Loucy (cell line): ENCODE results near the gene DNM3.
A peak's percentile ranks its signal among the peaks of the same experiment; 100 is the strongest.

ENCODE experiments used
- H2AFZ ChIP-seq: fragments of 200-600 bp; sonication (generic); 2 replicates; pipeline ENCODE4 v1.6.0; 2016; ENCODE audit warnings: antibody characterized with exemption, mild to moderate bottlenecking, low read length, moderate library complexity
- H3F3A ChIP-seq: fragments of 200-600 bp; 2 replicates; pipeline ENCODE4 v1.6.0; 2016; ENCODE audit warnings: antibody characterized with exemption, low read depth, mild to moderate bottlenecking
- H3K27me3 ChIP-seq: fragments of 200-600 bp; sonication (generic); 2 replicates; pipeline ENCODE4 v1.6.1; 2014; ENCODE audit warnings: low read length, mild to moderate bottlenecking; ENCODE audit not compliant: insufficient read depth, poor library complexity, severe bottlenecking
- H3K36me3 ChIP-seq: fragments of 200-600 bp; sonication (generic); 2 replicates; pipeline ENCODE4 v1.6.1; 2016; ENCODE audit warnings: low read length; ENCODE audit not compliant: insufficient read depth
- H3K4me1 ChIP-seq: fragments of 200-600 bp; sonication (generic); 2 replicates; pipeline ENCODE4 v1.5.1; 2014; ENCODE audit warnings: low read length, mild to moderate bottlenecking; ENCODE audit not compliant: insufficient read depth, poor library complexity, severe bottlenecking
- H3K4me2 ChIP-seq: fragments of 200-600 bp; sonication (generic); 2 replicates; pipeline ENCODE4 v1.6.0; 2014; ENCODE audit warnings: antibody characterized with exemption, low read length, low read depth, mild to moderate bottlenecking; ENCODE audit not compliant: poor library complexity, severe bottlenecking
- H3K4me3 ChIP-seq: fragments of 200-600 bp; sonication (generic); 2 replicates; pipeline ENCODE4 v1.5.1; 2014; ENCODE audit warnings: low read length, mild to moderate bottlenecking, mixed read lengths; ENCODE audit not compliant: poor library complexity, severe bottlenecking
- H3K79me2 ChIP-seq: fragments of 200-600 bp; sonication (generic); 2 replicates; pipeline ENCODE4 v1.6.1; 2014; ENCODE audit warnings: low read length; ENCODE audit not compliant: insufficient read depth
- H3K9ac ChIP-seq: fragments of 200-600 bp; sonication (generic); 2 replicates; pipeline ENCODE4 v1.6.0; 2014; ENCODE audit warnings: mild to moderate bottlenecking, low read depth, low read length, moderate library complexity; ENCODE audit not compliant: poor library complexity, severe bottlenecking
- H3K9me2 ChIP-seq: fragments of 200-600 bp; sonication (generic); replicated peaks from 2 replicates; pipeline ENCODE4 v1.6.1; 2016; ENCODE audit warnings: low read depth, low read length, mixed read lengths
- H3K9me3 ChIP-seq: fragments of 200-600 bp; sonication (generic); 2 replicates; pipeline ENCODE4 v1.6.1; 2014; ENCODE audit warnings: mild to moderate bottlenecking, antibody characterized with exemption, low read length, low read depth; ENCODE audit not compliant: insufficient read depth
- H4K20me1 ChIP-seq: fragments of 200-600 bp; sonication (generic); 2 replicates; pipeline ENCODE4 v1.6.0; 2014; ENCODE audit warnings: antibody characterized with exemption, low read length, mild to moderate bottlenecking; ENCODE audit not compliant: insufficient read depth, poor library complexity, severe bottlenecking
- CTCF ChIP-seq: fragments of 200-600 bp; sonication (generic); conservative IDR thresholded peaks from 2 replicates; pipeline ENCODE4 v1.5.1; 2014; ENCODE audit warnings: mild to moderate bottlenecking, antibody characterized with exemption, low read length
- EZH2phosphoT487 ChIP-seq: fragments of 200-600 bp; IDR thresholded peaks from 2 replicates; pipeline ENCODE4 v1.6.1; 2018; ENCODE audit warnings: antibody characterized with exemption, mild to moderate bottlenecking, moderate library complexity, borderline replicate concordance

The DNM3 gene

GRCh38 chr1:171841931-171842761 is 848 bp downstream of the DNM3 start:
- H2AFZ ChIP-seq: peak overlapping the region; percentile 87; the same call in 1 of the 2 replicates

GRCh38 chr1:171844381-171844780 is 3.1 kb downstream of the DNM3 start:
- Histone ChIP-seq H3K4me1 (peaks cover 7% of the 10 kb centered on the region), H3K4me3 (no peak overlapping the region), H3K9me3 (no peaks in the 10 kb centered on the region), H3K79me2 (no peaks in the 10 kb centered on the region), H3K4me2 (no peak overlapping the region), H3K36me3 (no peaks in the 10 kb centered on the region), H2AFZ (no peak overlapping the region), H3K9ac (no peak overlapping the region), H3K27me3 (peaks cover 12% of the 10 kb centered on the region), H3K9me2 (no peaks in the 10 kb centered on the region), H4K20me1 (no peaks in the 10 kb centered on the region), H3F3A (no peaks in the 10 kb centered on the region)
- TF ChIP-seq CTCF (no peak), EZH2phosphoT487 (no peak)

More at GRCh38 chr1:171841931-171842761, 848 bp downstream of the DNM3 start:
- no peaks in the 10 kb centered on the region for H3K9me2 ChIP-seq
- no peaks in the 10 kb centered on the region for H3K79me2 ChIP-seq
- H3K27me3 ChIP-seq: peaks cover 12% of the 10 kb centered on the region
- peaks cover 7% of the 10 kb centered on the region for H3K4me1 ChIP-seq
- H3K9ac ChIP-seq: no peak overlapping the region
- H3K4me3 ChIP-seq: peak overlapping the region; percentile 70
- H3K9me3 ChIP-seq: no peaks in the 10 kb centered on the region
- TF ChIP-seq EZH2phosphoT487 (no peak), CTCF (no peak)
- no peaks in the 10 kb centered on the region for H3K36me3 ChIP-seq
- peak overlapping the region; percentile 66 for H3K4me2 ChIP-seq
- no peaks in the 10 kb centered on the region for H4K20me1 ChIP-seq
- no peaks in the 10 kb centered on the region for H3F3A ChIP-seq

GRCh38 chr1:171845998-171846397 is 4.7 kb downstream of the DNM3 start:
- no peaks in the 10 kb centered on the region for H3K36me3 ChIP-seq
- no peaks in the 10 kb centered on the region for H3K9me3 ChIP-seq
- H3K4me1 ChIP-seq: peaks cover 7% of the 10 kb centered on the region
- no peaks in the 10 kb centered on the region for H4K20me1 ChIP-seq
- H2AFZ ChIP-seq: no peak overlapping the region
- H3K79me2 ChIP-seq: no peaks in the 10 kb centered on the region
- H3K4me3 ChIP-seq: no peak overlapping the region
- H3K27me3 ChIP-seq: peaks cover 12% of the 10 kb centered on the region
- H3K9me2 ChIP-seq: no peaks in the 10 kb centered on the region
- no peak overlapping the region for H3K4me2 ChIP-seq
- H3K9ac ChIP-seq: no peak overlapping the region
- H3F3A ChIP-seq: no peaks in the 10 kb centered on the region
- TF ChIP-seq CTCF (no peak), EZH2phosphoT487 (no peak)
